Measurements from ENCODE around the gene TXNRD1. TPM values are rescaled to one million over a fixed set of nuclear protein-coding genes. Genes with fewer than 3 reads are reported as not detected.

TXNRD1 gene
- total RNA-seq, 2 donors from 2014 or later: 107 to 185 TPM

DNA sequence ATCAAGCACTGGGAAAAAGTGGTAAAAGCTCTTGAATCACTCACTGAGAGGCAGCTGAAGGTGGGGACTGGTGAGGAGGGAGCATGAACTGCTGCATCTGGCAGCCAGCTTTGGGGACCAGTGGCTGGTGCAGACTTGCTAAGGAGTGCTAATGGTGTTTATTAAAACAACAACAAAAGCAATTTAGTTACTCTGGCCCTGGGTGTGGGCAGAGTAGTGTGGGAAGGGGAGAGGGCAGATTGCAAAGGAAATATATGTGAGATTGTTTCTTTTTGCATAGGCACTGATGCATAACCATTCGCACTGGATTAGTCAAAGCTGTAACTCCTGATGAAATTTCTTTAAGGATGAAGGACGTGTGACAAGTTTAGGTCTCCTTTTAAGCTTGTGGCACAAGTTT, 8.1 kb downstream of the TXNRD1 start:
- DNase-seq (ENCODE audit: low spot score): no peak
- intact Hi-C loops (cut with DNase I): loop anchor here in 1 of 2 donors (1.0 kb wide), 1 partner anchor 41 kb away; no protein-coding TSS in a partner anchor

DNA sequence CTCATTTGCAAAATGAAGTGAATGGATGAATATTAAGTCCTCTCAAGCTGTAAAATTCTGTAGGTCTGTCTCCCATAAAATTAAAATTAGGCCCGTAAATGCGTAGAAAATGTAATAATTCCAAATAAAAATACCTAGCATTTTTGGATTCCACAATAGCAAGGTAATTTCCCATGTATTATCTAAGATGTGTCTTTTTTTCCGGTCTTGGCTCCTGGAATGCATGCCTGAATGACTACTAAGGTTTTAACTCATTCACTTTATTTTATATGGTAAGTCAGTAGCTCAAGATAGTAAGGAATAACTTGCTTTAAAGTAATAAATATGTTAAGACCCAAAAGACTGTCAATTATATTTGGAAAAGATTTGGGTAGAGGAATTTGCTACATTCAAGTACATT, 11.1 kb downstream of the TXNRD1 start:
- intact Hi-C loops (cut with DNase I): no loop called here
- DNase-seq (ENCODE audit: low spot score): no peak

DNA sequence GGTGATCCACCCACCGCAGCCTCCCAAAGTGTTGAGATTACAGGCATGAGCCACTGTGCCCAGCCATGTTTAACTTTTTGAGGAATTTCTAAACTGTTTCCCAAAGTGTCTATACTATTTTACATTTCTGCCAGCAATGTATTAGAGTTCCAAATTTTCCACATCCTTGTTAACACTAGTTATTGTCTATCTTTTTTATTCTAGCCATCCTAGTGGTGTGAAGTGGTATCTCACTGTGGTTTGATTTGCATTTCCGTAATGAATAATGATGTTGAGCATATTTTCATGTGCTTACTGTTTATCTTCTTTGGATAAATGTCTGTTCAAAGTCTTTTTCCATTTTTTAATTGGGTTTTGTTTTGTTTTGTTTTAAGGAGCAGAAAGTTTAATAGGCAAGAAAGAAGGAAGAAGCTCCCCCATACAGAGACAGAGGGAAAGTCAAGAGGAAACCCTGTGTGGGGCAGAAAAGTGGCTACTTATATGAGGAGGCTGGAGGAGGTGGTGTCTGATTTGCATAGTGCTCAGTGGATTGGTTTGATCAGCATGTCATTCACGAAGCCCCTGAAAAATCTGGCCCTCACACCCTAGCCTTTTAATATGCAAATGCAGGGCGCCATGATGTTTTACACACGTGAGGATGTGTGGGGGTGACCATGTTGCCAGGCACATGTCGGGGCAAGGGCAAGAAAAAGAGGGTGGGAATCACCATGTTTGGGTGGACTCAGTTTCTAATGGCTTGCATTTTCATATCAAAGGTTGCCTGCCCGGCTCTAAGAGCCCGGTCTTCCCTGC, 14.9 kb downstream of the TXNRD1 start:
- no peak for DNase-seq (ENCODE audit: low spot score)
- intact Hi-C loops (cut with DNase I): no loop called here

DNA sequence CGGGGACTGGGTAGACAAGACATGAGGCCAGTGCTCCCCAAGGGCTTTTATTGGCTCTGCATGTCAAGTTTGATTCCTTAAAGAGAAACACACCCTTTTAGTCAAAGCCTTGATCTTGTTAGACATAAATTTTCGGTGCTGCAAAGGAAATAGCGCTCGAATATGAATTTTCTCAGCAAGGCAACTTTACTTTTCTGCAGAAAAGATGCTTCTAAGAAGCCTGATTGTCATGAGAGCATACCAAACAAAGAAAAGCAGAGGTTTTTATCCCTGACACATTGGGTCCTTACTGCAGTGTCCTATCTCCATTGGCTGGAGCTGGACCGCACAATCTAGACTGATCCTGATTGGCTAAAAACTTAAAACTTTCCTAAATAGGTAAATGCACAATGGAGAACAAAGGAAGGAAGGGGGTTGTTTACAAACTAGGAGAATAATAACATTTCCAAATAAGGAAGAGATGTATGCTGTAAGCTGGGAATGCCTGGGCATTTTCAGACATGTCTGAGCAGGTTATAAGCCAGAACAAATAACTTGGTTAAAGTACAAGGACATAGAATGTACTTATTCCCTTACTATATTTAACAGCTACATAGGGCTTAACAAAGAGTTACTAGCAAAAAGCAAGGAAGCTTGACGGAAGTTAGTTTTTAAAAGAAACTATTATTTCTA, 17.2 kb downstream of the TXNRD1 start:
- no peak for DNase-seq (ENCODE audit: low spot score)
- intact Hi-C loops (cut with DNase I): no loop called here

DNA sequence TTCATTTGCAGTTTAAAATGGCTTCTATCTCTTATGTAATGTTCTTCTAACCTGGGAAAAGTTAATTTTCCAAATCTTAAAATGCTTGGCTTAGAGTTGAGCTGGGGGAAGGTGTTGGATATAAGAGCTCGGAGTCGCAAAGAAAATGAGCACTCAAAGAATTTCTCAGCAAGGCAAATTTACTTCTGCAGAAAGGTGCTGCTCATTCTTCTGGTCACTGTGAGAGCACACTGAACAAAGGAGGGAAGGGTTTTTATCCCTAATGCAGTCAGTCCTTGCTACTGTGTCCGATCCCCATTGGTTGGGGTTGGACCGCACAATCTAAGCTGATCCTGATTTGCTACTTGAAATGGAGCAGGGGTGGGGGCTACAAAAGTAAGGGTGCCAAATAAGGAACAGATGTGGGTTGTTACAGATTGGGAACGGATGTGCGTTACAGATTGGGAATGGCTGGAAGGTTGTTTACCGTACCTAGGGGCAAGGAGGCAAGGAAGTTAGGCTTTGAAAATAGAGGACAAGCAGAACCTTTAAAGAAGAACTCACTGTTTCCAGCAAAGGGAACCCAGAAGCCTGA, 19.4 kb downstream of the TXNRD1 start:
- DNase-seq (ENCODE audit: low spot score): no peak
- intact Hi-C loops (cut with DNase I): no loop called here

DNA sequence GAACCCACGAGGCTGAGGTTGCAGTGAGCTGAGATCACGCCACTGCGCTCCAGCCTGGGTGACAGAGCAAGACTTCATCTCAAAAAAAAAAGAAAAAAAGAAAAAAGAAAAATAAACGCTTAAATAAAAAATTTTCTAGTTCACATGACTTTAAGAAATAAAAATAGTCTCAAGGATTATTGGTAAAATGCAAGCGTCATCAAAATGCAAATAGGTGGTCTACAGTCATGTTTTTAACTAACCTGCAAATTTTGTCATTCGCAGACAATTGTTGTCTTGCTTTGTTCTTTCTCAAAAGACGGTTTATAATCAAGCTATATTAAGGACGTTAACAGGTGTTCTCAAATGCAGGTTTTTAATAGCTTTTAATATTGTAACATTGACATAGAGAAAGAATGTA, 22.4 kb downstream of the TXNRD1 start:
- DNase-seq (ENCODE audit: low spot score): no peak
- intact Hi-C loops (cut with DNase I): no loop called here

DNA sequence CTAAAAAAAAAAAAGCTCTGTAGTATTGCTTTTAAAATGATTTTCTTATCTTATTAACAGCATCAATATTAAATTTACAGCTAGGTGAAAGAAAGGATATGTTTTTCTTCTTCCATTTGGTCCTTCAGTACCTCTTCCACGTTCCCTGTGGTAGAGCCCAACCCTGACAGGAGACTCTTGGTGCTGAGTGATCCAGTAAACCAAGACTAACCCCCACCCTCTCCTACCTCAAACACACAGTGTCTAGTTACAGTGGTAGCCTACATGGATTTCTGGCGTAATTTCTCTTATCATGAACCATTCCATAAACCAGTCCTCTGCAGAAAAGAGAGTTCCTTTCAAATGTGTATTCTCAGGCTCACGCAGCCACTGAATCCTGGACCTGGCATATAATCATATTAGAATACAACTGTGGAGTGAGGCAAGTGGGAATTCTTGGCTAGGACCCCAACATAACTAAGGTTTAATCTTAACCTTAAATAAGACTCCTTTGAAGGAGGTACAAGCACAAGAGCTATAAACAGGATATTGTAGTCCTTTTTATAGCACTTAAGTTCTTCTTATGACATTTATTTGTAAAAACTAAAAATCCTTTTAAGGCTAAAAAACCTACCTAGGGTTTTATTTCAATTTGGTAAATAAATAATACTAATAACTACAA, 27.1 kb downstream of the TXNRD1 start:
- DNase-seq (ENCODE audit: low spot score): no peak
- intact Hi-C loops (cut with DNase I): no loop called here

DNA sequence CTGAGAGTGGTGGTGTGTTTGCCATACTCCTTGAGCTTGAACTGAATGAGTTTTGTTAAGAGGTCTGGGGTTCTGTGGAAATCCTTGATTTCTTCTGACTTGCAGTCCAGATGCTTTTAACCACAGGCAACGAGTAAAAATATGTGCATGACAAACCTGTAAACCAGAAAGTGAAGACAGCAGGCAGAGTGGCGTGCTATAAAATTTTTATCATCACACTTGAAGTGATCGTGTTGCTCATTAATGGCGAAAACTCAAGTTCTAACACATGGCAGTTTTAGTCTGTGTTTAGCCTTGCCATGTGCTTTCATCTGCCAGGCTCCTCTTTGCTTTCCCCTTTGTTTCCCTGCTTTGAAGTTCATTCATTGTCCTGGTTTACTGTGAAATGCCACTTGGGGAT, 28.0 kb downstream of the TXNRD1 start:
- intact Hi-C loops (cut with DNase I): no loop called here
- no peak for DNase-seq (ENCODE audit: low spot score)

DNA sequence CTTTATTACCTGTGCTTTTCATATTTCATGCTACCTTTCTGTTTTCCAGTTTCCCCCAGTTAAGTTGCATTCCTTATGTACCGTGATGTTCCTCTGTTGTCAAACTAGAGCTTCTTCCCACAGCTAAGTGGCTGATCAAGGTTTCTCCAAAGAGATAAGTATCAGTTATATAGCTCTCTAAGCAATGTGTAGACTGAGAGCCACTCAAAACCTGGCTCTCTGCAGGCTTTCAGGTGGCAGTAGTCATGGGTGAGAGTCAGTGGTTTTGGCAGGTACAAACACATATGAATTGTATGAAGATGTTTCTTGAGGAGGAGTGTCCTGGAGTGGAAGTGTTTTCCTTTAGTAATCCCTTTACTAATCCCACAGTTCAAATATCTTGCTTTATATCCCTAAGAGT, 28.4 kb downstream of the TXNRD1 start:
- no peak for DNase-seq (ENCODE audit: low spot score)
- intact Hi-C loops (cut with DNase I): no loop called here

DNA sequence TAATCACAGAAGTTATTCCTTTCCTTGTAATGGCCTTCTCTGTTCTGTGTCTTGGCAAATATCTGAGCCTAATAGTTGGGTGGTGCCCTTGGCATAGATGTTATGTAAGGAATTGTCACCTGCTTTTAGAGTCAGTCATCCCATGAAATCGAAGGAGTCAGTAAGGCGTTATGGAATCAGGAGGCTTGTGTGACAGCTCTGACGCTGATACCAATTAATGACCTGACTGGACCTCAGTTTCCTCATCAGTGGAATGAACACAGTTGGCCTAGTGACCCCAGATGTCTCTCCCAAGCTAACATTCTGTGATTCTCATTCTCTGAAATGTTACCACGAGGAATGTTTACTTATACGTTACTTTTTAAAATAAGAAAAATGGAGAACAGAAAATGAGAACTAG, 32.1 kb downstream of the TXNRD1 start:
- intact Hi-C loops (cut with DNase I): no loop called here
- DNase-seq (ENCODE audit: low spot score): no peak

DNA sequence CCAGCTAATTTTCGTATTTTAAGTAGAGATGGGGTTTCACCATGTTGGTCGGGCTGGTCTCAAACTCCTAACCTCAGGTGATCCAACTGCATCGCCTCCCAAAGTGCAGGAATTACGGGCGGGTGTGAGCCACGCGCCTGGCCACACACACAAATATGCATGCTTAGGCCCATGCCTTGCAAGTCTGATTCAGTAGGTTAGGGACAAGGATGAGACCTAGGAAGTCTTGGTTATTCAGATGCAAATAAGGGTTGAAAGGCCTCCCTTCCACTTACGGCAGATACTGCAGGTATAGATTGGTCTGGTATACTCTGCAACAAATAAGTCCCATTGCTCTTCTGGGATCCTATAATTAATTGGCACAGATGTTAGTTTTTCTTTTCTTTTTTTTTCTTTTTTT, 32.9 kb downstream of the TXNRD1 start:
- intact Hi-C loops (cut with DNase I): no loop called here
- no peak for DNase-seq (ENCODE audit: low spot score)

DNA sequence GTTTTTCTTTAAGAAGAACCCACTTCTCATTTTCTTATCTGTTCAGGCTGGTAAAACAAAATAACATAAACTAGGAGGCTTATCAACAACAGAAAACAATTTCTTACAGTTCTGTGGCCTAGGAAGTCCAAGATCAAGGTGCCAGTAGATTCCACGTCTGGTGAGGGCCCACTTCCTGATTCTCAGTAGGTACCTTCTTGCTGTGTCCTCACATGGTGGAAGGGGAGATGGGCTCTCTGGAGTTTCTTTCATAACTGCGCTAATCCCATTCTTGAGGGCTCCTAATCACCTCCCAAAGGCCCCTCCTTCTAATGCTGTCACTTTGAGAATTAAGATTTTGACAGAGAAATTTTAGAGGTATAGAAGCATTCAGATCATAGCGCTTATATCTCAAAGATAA, 33.4 kb downstream of the TXNRD1 start:
- no peak for DNase-seq (ENCODE audit: low spot score)
- intact Hi-C loops (cut with DNase I): no loop called here

DNA sequence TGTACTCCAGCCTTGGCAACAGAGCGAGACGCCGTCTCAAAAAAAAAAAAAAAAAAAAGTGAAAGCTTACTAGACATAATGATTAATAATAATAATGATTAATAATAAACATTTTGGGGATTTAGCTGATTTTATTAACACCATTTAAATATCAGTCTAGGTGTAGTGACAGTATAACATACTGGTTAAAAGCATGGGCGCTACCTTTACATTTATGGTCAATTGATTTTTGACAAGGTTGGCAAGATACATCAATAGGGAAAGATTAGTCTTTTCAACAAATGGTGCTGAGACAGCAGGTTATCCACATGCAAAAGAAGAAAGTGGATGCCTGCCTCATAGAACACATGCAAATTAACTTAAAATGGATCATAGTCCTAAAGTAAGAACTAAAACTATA, 34.3 kb downstream of the TXNRD1 start:
- intact Hi-C loops (cut with DNase I): no loop called here

DNA sequence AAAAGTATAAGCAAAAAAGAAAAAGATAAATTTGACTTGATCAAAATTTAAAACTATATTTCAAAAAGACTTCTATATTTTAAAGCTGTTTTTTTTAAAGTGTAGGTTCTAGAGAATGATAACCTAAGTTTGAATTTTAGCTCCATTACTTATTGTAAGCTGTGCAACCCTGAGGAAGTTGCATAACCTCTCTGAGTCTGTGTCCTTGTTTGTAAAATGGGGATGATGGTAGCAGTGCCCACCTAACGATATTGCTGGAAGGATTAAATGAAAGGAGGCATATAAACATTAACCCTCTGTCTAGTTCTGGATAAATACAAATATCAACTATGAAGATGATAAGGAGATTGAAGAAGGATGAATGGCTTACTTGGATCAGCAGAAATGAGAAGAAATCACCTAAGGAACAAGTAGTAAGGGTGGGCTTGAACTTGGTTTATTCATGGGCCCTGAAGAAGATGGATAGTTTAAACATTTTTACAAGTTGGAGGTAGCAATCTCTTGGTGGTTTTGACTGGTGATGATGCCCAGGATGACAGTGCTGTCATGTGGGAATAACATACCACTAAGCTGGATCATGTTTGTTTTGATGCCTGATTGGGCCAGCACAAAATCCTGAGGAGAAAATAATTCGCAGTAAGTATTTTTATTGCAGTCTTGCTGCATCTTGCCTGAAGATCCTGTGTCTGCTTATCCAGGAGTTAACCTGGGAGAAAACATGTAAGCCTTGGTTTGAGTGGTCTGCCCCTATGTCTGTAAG, 35.0 kb downstream of the TXNRD1 start:
- no peak for DNase-seq (ENCODE audit: low spot score)

More for the DNA sequence above, 34.3 kb downstream of the TXNRD1 start:
- DNase-seq (ENCODE audit: low spot score): no peak

DNA sequence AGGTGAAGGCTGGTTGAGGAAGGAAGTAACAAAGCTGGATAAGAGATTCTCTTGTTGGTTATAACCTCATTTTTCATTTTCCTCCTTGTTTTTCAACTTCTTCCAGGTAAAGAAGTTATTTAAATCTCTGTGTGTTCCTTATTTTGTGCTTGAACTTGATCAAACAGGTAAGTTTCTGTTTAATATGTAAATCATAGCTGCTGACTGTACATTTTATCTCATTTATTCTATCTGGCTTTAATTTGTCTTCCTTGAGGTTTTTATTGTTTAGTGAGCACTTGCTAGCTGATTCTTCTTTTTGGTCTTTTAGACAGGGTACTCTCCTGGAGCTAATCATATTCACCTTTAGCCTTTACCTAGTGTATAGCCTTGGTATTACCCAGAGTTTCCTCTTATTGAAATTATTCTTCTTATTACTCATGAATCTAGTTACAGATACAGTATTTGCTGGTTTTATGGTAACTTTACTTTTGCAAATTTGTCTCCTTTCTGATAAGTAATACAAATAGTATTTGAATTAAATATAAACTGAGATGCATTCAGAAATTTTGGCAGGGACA, 42.4 kb downstream of the TXNRD1 start:
- intact Hi-C loops (cut with DNase I): no loop called here

More for the DNA sequence above, 35.0 kb downstream of the TXNRD1 start:
- intact Hi-C loops (cut with DNase I): no loop called here

DNA sequence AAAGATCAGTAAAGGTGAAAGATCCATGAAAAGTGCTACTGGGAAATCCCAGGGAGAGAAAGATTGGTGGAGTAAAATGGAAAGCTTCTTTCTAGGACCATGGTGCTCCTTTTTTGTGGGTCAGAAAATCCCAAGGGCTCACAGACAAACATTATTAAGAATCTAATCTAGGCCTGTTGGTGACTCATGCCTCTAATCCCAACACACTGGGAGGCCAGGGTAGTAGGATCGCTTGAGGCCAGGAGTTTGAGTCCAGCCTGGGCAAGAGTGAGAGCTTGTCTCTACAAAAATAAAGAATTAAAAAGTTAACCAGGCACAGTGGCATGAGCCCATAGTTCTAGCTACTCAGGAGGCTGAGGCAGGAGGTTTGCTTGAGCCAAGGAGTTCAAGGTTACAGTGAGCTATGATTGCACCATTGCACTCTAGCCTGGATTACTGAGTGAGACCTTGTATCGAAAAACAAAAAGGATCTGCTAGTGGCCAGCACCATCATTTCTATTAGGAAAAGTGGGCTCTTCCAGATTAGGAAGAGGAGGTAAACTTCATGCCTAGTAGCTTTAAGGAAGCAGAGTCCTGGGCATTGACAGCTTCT, 43.0 kb downstream of the TXNRD1 start:
- DNase-seq (ENCODE audit: low spot score): no peak
- intact Hi-C loops (cut with DNase I): no loop called here

More for the DNA sequence above, 42.4 kb downstream of the TXNRD1 start:
- DNase-seq (ENCODE audit: low spot score): no peak

DNA sequence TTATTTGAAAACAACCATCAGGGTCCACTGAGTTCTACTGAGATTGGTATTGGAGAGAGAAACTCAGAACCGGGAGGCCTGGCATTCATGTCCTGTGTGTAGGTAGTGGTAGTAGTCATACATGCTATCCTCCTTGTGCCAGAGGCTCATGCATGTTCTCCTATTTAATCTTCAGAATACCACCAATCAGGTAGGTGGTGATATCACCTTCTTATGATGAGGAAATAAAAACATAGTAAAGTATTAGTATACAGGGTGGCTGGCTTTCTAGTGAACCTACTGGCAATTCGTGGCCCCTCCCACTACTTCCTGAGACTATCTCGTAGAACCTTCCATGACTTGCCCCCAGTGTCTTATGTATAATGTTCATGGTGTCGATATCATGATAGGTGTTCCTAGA, 47.4 kb downstream of the TXNRD1 start:
- DNase-seq (ENCODE audit: low spot score): no peak
- intact Hi-C loops (cut with DNase I): no loop called here

DNA sequence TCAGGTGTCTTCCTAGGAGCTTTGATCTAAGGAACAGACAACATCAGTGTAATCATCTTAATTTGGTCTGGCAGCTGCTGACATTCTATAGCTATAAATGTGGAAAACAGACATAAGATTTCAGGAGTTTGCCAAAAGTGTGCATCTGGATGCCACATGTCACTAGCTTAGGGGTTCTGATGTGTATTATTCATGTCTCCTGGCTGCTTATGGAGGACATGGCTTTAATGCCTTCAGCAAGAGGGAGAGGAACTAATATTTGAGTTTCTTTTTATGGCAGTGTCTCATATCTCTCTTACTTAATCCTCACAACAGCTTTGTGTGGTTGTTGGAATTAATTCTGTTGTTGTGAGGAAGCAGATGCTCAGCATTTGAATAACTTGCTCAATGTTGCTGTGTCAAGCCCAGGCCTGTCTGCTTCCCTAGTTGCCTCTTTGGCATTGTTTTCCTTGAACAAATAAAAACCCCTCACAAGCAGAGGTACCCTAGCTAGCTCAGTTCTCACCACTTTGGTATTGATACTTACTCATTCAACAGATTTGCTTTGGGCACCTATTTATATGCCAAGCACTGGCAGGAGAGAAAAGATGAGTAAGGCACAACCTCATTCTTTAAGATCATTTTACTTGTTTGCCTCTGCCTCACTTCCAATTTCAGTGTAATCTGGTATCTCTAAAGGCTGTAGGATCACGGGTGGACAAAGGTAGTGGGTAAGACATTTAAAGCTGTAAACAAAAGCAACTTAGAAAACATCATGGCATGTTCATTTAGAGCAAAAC, 48.2 kb downstream of the TXNRD1 start:
- intact Hi-C loops (cut with DNase I): no loop called here
- no peak for DNase-seq (ENCODE audit: low spot score)
